PFSK-1 (cell line): ENCODE measurements around the gene APBA3.

ENCODE experiments used
- POLR2AphosphoS5 ChIP-seq: IDR thresholded peaks from 2 replicates; pipeline ENCODE4 v1.6.1; 2012; ENCODE audit warnings: low read depth, mild to moderate bottlenecking, control low read depth, low read length, moderate library complexity
- SIN3A ChIP-seq: IDR thresholded peaks from 2 replicates; pipeline ENCODE4 v1.6.1; 2012; ENCODE audit warnings: mild to moderate bottlenecking, low read length, moderate library complexity, borderline replicate concordance; ENCODE audit not compliant: insufficient read depth

DNA sequence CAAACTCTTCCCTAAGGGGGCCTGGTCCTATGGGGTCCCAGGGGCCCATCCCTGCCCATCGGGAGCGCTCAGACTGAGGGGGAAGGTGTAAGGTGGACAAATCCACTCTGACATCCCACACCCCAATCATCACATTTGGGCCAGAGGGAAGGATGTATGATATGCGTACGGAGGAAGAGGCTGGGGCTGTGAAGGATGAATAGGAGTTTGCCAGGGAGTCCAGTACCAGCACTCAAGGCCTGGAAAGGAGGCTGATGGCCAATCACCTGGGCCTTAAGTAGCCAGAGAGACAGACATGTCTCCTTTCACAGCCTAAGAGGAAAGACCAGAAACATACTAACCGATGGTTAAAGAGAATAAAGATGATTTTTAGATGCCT, 38.4 kb downstream of the APBA3 start:
- TF ChIP-seq SIN3A (no peak), POLR2AphosphoS5 (no peak)
